Stimulated activated CD8-positive, alpha-beta memory T cell treated with anti-CD3 and anti-CD28 coated beads, Interleukin-2, amount 100 ng/mL, for 1 hour (primary cell): ENCODE data around the gene P3H3.

Experiments
- DNase-seq, 2 donors: peaks; one replicate each; pipeline ENCODE4 v3.0.0-alpha.2; 2020; ENCODE audit warnings: low read depth in 2 of 2

The P3H3 gene, protein sequence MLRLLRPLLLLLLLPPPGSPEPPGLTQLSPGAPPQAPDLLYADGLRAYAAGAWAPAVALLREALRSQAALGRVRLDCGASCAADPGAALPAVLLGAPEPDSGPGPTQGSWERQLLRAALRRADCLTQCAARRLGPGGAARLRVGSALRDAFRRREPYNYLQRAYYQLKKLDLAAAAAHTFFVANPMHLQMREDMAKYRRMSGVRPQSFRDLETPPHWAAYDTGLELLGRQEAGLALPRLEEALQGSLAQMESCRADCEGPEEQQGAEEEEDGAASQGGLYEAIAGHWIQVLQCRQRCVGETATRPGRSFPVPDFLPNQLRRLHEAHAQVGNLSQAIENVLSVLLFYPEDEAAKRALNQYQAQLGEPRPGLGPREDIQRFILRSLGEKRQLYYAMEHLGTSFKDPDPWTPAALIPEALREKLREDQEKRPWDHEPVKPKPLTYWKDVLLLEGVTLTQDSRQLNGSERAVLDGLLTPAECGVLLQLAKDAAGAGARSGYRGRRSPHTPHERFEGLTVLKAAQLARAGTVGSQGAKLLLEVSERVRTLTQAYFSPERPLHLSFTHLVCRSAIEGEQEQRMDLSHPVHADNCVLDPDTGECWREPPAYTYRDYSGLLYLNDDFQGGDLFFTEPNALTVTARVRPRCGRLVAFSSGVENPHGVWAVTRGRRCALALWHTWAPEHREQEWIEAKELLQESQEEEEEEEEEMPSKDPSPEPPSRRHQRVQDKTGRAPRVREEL

DNA sequence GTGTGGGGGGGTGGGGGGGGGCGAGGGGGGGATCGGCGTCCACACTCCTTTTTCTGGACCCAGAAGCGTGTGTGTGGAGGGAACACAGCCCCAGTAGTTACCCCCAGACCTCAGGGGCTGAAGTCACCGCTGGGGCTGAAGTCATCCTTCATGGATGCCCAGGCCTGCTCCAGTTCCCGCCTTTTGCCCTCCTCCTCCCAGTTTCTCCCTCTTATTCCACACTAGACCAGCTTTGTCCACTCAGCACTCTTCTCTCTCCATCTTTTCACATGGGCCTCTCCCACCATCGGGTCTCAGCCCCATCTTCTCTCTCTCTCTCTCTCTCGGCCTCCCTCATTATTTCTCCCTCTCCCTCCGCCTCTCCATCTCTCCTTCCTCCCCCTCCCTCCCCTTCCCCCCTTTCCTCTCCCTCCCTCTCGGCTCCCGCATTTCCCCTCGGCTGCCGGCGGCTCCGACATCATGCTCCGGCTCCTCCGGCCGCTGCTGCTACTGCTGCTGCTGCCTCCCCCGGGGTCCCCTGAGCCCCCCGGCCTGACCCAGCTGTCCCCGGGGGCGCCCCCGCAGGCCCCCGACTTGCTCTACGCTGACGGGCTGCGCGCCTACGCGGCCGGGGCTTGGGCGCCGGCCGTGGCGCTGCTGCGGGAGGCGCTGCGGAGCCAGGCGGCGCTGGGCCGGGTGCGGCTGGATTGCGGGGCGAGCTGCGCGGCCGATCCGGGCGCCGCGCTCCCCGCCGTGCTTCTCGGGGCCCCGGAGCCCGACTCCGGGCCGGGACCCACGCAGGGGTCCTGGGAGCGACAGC, at the start of gene P3H3:
TSS of gene P3H3 (plus strand) at position 426 of the 799 bp plus-strand sequence. CDS start at position 460, 34 bp downstream.
- DNase-seq: no peak

DNA sequence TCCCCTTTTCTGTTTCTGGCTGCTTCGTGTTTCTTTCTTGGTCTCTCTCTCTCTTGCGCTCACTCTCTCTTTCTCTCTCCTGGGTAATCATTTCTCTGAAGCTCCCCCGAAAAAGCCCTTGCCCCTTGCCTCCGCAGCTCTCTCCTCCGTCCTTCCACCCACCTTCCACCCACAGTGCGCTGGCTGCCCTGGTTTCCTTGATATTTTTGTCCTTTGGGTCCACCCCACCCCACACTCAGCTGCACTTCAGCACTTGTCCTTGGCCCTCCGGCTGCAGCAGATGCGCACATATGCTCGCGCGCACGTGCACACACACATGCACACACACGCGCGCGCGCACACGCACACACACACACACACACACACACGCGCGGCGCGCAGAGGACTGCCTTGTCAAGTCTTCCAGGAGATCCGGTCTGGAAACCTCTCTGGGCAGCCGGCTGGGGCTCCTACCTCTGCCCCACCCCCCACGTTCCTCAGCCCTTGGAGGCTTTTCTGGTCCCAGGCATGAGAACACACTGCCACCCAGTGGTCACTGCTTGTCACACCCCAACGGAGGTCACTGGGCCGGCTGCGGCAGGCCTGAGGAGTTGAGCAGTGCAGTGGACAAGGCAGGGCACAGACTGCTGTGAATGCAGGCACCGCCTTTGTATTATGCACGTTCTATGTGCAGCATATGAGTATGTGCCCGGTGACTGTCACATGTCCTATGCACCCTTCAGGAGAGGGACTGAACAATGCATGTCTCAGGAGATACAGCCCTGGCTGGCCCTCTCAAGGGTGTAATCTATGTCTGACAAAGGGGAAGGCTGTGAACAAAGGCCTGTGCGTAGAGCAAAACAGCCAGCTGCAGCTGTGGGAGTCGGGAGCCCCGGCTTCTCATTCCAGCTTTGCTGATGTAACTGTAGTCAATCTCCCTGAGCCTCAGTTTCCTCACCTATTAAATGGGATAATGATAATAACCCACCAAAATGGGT, 49.3 kb upstream of the P3H3 start:
- peak; percentile 73 to 79 for DNase-seq

DNA sequence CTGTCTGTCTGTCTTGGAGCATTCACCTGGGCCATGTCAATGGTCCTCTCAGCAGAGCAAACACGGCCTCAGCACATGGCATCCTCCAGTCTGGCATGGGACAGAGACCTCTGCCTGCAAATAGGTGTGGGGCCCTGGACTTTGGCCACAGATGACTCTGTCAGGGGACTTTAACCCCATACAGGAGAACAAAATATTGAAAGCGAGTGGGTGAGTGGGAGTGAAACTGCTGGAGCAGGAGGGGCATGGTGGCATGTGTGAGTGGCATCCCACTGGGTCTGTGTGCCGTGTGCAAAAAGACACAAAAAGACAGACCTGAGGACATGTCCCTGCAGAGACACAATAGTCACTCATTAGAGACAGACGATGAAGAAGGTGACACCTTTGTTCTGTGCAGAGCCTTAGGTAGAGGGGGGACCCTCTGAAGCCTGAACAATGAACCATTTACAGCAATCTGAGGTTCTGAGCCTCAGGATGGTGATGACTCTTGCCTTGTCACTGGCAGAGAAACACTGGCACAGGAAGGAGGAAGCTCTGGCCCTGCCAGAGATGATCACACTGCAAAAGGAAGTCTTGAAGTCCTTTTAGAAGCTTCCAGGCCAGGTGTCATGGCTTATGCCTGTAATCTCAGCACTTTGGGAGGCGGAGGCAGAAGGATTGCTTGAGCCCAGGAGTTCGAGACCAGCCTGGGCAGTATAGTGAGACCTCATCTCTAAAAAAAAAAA, 48.3 kb upstream of the P3H3 start:
- no peak for DNase-seq

DNA sequence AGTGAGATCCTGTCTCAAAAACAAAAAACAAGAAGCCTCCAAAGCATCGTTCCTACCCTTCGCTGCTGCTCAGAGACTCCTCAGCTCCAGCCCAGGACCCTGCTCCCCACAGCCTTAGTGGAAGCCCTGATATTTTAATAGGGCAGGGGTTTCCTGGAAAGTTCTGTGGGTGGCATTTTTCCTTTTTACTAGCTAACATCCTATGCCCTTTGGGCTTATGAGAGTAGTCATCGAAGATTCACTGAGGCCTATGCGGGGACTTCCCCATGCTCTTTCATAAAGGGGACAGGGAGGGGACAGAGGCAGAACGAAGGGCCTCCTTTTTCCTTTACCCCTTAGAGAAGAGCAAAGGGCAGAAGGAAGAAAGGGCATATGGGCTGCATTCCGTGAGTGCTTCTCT, 47.6 kb upstream of the P3H3 start:
- DNase-seq: no peak

DNA sequence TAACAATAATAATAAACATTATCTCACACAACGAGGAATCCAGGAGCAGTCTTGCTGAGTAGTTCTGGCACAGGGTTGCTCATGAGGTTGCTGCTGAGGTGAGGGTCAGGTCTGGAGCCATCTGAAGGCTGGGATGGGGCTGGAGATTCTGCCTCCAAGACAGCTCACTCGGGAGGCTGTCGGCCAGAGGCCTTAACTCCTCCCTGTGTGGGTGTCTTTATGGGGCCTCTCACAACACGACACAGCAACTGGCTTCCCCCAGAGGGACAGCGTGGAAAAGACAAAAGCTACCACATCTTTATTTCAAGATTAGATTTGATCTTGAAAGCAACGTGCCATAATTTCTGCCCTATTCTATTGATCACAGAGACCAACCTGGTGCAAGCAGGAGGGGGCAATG, 46.1 kb upstream of the P3H3 start:
- no peak for DNase-seq

DNA sequence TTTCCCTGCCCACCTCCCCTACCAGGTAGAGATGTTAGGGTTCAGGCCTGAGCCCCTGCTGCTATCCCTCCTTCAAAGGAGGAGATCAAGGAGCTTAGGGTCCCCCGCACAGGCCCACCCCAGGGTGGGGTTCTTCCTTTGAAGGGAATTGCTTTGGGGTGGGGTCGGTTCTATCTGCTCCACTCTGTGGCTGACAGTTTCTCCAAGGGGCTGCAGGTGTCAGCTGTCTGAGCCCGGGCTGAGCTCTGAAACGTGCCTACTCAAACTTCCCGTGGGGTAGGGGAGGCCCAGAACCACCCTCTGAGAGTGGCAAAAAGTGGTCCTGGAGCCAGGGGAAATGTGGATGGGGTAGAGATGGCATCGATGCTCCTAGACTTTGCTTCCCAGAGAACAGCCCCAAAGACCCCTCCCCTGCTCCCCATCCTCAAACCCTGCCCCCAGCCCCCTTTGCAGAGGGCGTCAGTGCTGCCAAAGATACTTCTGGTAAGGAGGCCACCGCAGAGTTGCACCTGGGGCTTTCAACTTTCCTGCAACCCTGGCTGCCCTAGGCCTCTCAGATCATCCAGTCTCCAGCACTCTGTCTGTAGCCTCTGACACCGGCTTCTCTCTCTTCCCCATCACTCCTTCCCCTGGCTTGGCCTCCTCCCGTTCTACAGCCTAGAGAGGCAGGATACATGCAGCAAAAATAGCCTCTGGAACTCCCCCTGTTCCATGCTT, 45.2 kb upstream of the P3H3 start:
- DNase-seq: no peak

DNA sequence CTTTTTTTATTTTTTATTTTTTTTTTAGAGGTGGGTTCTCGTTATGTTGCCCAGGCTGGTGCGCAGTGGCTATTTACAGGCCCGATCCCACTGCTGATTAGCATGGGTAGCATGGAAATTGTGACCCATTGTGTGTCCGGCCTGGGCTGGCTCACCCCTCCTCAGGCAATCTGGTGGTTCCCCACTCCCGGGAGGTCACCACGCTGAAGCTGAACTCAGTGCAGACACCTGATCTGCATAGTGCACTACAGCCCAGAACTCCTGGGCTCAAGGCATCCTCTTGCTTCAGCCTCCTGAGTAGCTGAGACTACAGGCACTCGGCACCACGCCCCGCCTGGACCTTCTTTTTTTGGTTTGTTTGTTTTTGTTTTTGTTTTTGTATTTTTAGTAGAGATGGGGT, 44.4 kb upstream of the P3H3 start:
- DNase-seq: no peak

DNA sequence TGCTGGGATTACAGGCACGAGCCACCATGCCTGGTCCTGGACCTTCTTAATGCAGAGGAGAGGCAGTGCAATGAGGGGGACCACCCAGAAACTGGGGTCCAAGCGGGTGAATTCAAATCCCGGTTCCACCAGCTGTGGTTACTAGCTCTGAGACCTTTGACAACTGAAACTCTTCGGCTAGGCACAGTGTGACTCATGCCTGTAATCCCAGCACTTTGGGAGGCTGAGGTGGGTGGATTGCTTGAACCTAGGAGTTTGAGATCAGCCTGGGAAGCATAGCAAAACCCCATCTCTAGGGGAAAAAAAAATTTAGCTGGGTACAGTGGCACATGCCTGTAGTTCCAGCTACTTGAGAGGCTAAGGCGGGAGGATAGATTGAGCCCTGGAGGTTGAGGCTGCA, 43.9 kb upstream of the P3H3 start:
- DNase-seq: no peak

DNA sequence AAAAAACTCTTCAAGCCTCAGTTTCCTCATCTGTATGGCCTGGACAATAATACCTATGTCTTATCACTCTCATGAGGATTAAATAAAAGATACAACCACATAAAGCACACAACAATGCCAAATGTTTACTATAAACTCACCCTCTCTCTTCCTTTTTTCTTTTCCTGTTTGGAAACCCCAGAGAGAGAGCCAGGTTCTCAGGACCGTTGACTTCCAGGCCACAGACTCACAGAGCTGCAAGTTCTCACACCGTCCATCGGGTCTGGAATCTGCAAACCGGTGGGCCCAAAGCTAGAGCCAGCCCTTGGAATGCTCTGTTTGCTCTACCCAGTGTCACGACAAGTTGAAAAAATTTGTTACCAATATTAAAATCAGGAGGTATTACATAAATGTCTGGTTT, 43.4 kb upstream of the P3H3 start:
- no peak for DNase-seq

DNA sequence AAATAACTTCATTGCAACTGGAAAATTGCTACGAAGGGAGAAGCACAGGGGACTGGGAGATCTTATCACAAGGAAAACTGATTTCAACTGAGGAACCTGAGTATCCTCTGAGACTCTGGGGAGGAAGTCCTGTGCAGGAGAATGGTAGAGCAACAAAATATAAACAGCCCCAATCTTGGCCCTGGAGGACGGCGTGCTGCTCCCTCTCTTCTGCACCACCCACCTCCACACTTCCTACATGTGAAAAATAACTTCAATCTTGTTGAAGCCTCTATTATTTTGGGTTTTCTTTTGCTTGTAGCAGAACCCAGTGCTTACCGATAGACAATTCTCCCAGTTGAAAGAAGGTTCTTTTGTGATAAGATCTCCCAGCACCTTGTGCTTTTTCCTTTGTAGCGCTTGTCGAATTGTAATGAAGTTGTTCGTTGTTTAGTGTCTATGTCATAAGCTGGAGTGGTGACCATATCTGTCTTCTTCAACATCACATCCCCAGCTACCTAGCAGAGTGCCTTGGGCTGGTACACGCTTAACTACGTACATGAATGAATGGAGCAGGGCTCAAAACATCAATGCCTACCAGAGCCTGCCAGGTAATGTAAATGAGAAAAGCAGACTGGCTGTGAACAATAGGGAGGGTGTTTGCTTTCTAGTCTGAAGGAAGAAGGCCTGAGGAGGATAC, 41.7 kb upstream of the P3H3 start:
- no peak for DNase-seq

DNA sequence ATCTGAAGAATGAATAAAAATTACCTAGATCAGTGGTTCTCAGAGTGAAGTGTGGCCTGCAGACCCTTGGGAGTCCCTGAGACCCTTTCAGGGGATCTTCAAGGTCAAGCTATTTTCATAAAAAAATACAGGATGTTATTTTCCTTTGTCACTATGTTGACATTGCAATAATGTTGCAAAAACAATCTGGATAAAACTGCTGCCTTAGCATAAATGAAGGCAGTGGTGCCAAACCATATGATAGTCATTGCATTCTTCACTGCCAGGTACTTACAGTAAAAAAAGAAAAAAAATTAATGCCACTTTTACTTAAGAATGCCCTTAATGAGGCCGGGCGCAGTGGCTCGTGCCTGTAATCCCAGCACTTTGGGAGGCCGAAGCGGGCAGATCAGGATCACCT, 40.9 kb upstream of the P3H3 start:
- DNase-seq: no peak

DNA sequence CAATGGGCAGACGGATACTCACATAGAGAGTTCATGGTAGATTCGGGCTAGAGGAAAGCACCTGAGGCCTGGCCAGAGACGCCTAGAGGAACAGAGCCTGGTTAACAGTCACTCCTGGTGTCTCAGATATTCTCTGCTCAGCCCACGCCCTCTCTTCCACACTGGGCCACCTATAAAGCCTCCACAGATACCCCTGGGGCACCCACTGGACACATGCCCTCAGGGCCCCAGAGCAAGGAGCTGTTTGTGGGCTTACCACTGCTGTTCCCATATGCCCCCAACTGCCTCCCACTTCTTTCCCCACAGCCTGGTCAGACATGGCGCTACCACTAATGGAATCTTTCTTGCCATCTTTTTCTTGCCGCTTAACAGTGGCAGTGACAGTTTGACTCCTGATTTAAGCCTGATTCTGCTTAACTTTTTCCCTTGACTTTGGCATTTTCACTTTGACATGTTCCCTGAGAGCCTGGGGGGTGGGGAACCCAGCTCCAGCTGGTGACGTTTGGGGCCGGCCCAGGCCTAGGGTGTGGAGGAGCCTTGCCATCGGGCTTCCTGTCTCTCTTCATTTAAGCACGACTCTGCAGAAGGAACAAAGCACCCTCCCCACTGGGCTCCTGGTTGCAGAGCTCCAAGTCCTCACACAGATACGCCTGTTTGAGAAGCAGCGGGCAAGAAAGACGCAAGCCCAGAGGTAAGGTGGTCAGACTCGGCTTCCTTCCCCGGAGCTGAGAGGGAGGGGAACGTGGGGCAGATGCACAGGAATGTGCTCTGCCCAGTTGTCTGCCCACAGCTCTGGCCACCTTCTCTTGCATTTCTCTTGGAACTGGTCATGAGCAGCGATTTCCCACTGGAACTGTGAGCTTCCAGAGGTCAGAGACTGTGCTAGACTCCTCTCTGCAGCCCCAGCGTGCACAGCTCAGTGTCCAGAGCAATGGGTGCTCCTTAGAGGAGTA, 39.0 kb upstream of the P3H3 start, which contains the start of gene CD4:
TSS of gene CD4 (plus strand) at position 557 of the 953 bp plus-strand sequence. CDS start 10,611 bp downstream, outside the sequence.
- no peak for DNase-seq

DNA sequence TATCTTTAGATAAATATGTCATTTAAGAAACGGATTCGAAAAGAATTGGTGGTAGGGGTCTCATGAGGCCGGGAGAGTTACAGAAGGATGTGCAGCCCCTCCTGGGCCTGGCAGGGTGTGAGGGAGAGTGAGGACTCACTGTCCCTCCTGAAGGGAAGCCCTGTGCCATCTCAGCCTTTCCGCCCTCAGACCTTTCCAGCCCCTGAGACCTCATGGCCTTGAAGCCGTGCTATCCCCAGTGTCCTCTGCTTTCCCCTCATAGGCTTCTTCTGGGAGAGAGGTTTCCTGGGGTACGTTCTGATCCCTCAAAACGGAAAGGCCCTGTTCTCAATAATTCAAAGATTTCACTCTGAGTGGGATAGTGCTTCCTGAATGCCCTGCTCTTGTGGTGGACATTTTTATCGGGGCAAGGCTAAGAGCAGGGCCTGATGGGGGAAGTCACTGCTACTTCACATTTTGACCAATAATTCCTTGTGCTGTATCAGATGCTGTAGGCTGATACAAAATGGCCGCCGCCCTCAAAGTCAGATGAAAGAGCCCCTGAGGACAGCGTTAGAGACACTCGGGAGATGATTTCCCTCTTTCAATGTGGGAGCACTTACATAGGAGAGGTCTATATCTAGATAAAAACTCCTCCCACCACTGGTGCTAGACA, 37.6 kb upstream of the P3H3 start:
- no peak for DNase-seq

DNA sequence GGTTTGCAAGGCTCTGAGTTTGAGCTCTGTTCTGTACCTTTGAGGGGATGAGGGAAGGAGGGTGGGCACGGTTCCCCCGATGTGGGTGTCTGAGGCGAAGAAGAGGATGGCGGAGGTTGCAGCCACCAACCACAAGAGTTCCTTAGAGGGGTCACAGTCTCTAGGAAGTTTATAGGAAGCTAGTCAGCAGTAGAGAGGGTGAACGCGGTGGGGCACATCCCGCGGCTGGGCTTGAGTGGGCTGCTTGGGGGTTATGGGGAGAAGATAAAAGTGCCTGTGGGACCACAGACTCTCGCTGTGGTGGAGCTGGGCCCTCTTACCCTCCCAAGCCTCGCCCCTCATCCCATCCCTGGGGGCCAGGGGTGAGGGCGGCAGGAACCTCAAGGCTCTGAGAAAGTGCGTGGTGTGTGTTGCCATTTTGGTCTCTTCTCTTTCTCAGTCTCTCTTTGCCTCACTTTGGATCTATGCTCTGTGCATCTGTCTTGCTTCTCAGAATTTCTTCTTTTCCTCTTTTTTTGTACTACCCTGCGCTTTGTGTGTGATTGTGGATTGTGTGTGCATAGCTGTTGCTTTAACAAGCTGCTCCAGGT, 36.2 kb upstream of the P3H3 start:
- DNase-seq: no peak

DNA sequence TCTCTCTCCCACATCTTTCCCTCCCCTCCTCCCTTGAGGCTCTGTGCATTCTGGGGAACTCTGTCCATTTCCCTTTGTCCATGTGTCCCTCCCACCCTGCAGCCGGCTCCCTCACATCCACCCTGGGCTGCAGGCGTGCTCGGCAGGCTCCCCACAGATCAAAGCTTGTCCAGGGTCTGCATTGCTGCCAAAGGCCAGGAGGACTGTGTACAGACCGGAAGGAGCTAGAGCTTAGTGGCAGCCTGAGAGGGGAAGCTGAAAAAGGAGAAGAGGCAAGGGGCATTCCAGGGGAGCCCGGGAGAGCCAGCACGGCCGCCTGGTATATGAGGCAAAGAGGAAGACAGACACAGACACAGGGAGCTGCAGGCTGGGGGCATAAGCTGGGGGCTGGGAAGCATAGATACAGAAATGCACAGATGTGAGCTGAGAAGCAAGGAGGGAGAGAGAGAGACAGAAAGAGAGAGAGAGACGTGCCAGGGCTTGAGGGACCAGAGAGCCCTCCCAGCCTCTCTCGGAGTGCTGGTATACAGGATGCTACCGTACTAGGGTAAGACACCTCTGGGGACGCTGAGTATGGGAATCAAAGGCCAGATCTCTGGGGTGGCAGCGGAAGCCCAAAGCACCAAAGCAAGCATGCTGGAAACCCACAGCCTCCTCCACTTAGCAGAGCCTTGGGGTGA, 35.5 kb upstream of the P3H3 start:
- no peak for DNase-seq

DNA sequence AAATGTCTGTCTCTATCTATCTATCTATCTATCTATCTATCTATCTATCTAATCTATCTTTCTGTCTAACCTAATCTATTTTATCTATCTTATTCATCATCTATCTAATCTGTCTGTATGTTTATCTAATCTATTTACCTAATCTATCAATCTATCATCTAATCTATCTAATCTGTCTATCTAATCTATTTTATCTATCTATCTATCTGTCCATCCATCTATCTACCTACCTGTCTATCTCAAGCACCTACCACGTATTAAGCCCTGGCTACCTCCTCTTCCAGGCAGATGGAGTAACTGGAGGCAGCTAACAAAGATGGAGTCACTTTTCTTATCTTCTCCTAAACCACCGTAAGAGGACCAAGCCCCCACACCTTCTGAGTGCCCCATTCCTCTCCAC, 33.1 kb upstream of the P3H3 start:
- no peak for DNase-seq

DNA sequence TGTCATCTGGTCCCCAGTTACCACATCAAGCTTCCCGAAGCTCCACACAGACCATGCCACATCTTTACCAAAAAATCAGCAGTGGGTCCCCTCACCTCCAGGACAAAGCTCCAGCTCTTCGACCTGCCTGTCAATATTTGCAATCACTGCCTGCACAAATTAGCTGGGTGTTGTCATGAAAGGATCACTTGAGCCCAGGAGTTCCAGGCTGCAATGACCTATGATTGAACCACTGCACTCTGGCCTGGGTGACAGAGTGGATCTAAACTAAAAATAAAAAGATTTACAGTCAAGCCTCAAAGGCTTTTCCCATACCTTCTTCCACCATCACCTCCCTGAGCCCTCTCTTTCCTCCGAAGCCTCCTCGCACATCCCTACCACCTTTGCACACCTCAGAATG, 31.6 kb upstream of the P3H3 start:
- no peak for DNase-seq
